A549 (cell line): ENCODE results near the gene ENTPD2. TPM values are rescaled to one million over a fixed set of nuclear protein-coding genes. Genes with fewer than 3 reads are reported as not detected.

ENCODE experiments used
- ATAC-seq, 2 experiments: fragments of 200-7000 bp in 1 of 2; fragments of >200 bp in 1 of 2; cut with Nextera tagmentation in 1 of 2; cut with Tn5 transposase in 1 of 2; 3 replicates each; pipeline versions ENCODE4 v1.8.0 to v1.9.1; 2018 to 2020; ENCODE audit warnings: mild to moderate bottlenecking in 1 of 2, moderate library complexity in 1 of 2
- CTCF ChIA-PET: fragments of 300-600 bp; sonication (Branson Sonifier 250); formaldehyde crosslinking; extraction: SDS; loops from one replicate; lab custom pipeline; 2021; ENCODE audit warnings: antibody characterized with exemption, inconsistent platforms; lab: Yijun Ruan, JAX
- POLR2A ChIA-PET: fragments of 350-600 bp; formaldehyde crosslinking; extraction: SDS; loops from one replicate; lab custom pipeline; 2021; ENCODE audit warnings: antibody characterized with exemption, inconsistent platforms; lab: Yijun Ruan, JAX
- DNase-seq, 2 experiments: peaks; one replicate each; pipeline versions ENCODE4 v3.0.0 to v3.0.0-alpha.2; 2011 to 2016; ENCODE audit warnings: low read depth in 1 of 2, low spot score in 1 of 2
- FAIRE-seq: peaks from 2 replicates; lab custom pipeline; 2011; peaks lifted over from hg19 to GRCh38; lab: Jason Lieb, UNC
- H3K27ac ChIP-seq, 2 experiments: fragments of >200 bp; sonication (Bioruptor Twin); formaldehyde crosslinking; 3 replicates each; pipeline ENCODE4 v1.5.1; 2016 to 2017
- H3K4me1 ChIP-seq: fragments of >200 bp; sonication (Bioruptor Twin); formaldehyde crosslinking; 3 replicates; pipeline ENCODE4 v1.6.1; 2016
- H3K4me2 ChIP-seq: fragments of >200 bp; sonication (Bioruptor Twin); formaldehyde crosslinking; 3 replicates; pipeline ENCODE4 v1.6.1; 2016
- H3K4me3 ChIP-seq: fragments of >200 bp; sonication (Bioruptor Twin); formaldehyde crosslinking; 3 replicates; pipeline ENCODE4 v1.5.1; 2016
- H3K9me3 ChIP-seq: fragments of >200 bp; sonication (Bioruptor Twin); formaldehyde crosslinking; 3 replicates; pipeline ENCODE4 v1.6.1; 2016
- CBX8 ChIP-seq: fragments of 200-600 bp; sonication (generic); IDR thresholded peaks from 2 replicates; pipeline ENCODE4 v1.6.1; 2016
- E2F6 ChIP-seq: IDR thresholded peaks from 2 replicates; pipeline ENCODE4 v1.6.1; 2012; ENCODE audit warnings: low read depth, borderline replicate concordance
- FOSB ChIP-seq: fragments of 250-450 bp; sonication (Bioruptor Pico); IDR thresholded peaks from 2 replicates; pipeline ENCODE4 v1.5.0; 2020; ENCODE audit warnings: mild to moderate bottlenecking, moderate library complexity
- FOSL2 ChIP-seq, 2 experiments: fragments of 450-650 bp in 1 of 2; fragments of >200 bp in 1 of 2; sonication (Bioruptor Twin) in 1 of 2; formaldehyde crosslinking; IDR thresholded peaks; 2 replicates each; pipeline versions ENCODE4 v1.5.0 to v1.6.1; 2016 to 2020; ENCODE audit warnings: mild to moderate bottlenecking in 1 of 2, moderate library complexity in 1 of 2
- HDAC2 ChIP-seq: fragments of 200-600 bp; sonication (generic); IDR thresholded peaks from 2 replicates; pipeline ENCODE4 v1.6.1; 2016
- HOXB13 ChIP-seq: fragments of 250-450 bp; sonication (Bioruptor Pico); IDR thresholded peaks from 2 replicates; pipeline ENCODE4 v1.5.0; 2020; ENCODE audit warnings: low read depth, mild to moderate bottlenecking, moderate library complexity
- JUN ChIP-seq, 2 experiments: fragments of >200 bp; sonication (Bioruptor Twin); formaldehyde crosslinking; IDR thresholded peaks; 2 replicates in 1 of 2; 3 replicates in 1 of 2; pipeline ENCODE4 v1.6.1; 2016 to 2017
- MAFK ChIP-seq: fragments of 450-650 bp; IDR thresholded peaks from 2 replicates; pipeline ENCODE4 v1.6.1; 2014; ENCODE audit not compliant: partially characterized antibody
- MAX ChIP-seq: IDR thresholded peaks from 2 replicates; pipeline ENCODE4 v1.6.1; 2012
- POLR2A ChIP-seq: IDR thresholded peaks from 2 replicates; pipeline ENCODE4 v1.6.1; 2012; ENCODE audit warnings: mild to moderate bottlenecking, low read length
- POLR2AphosphoS2 ChIP-seq: conservative IDR thresholded peaks from 2 replicates; pipeline ENCODE4 v1.6.1; 2012; ENCODE audit warnings: low read length, improper control_type of control experiment, inconsistent platforms
- RFX5 ChIP-seq: fragments of 450-650 bp; IDR thresholded peaks from 2 replicates; pipeline ENCODE4 v1.7.1; 2014; ENCODE audit warnings: antibody characterized with exemption, mild to moderate bottlenecking, moderate library complexity
- TFCP2L1 ChIP-seq: fragments of 250-450 bp; sonication (Bioruptor Pico); IDR thresholded peaks from 2 replicates; pipeline ENCODE4 v1.5.0; 2021; ENCODE audit warnings: mild to moderate bottlenecking
- ZNF302 ChIP-seq: fragments of 250-450 bp; sonication (Bioruptor Pico); IDR thresholded peaks from 2 replicates; pipeline ENCODE4 v1.9.0; 2021; ENCODE audit warnings: inconsistent platforms, mild to moderate bottlenecking, moderate library complexity
- WGBS: methylation state at CpG from one replicate; pipeline ENCODE4 v1.1.6; 2017; ENCODE audit errors: missing lambda C conversion rate; 5-methylcytosine and 5-hydroxymethylcytosine counted together
- polyA plus RNA-seq, 4 experiments: library from polyadenylated mRNA; depleted of rRNA in 3 of 4; stranded (reverse); fragments of >200 nt; fragmentation: RNase III in 1 of 4; extraction: RNeasy Plus Mini Kit Qiagen cat#74134 plus additional on column Dnase treatment in 1 of 4; gene quantifications; 2 replicates in 3 of 4; 3 replicates in 1 of 4; pipeline ENCODE4 v1.2.3, GENCODE V29; 2011 to 2017
- TF ChIP-seq, protein P1 (sequence below): fragments of 150-350 bp; IDR thresholded peaks from 2 replicates; pipeline ENCODE4 v1.6.1; 2014; ENCODE audit warnings: low read depth, mild to moderate bottlenecking, low read length
- TF ChIP-seq, protein P2 (sequence below): fragments of >200 bp; sonication (Bioruptor Twin); formaldehyde crosslinking; IDR thresholded peaks from 2 replicates; pipeline ENCODE4 v1.6.1; 2016
- TF ChIP-seq, protein P3 (sequence below): fragments of 250-450 bp; sonication (Bioruptor Pico); IDR thresholded peaks from 2 replicates; pipeline ENCODE4 v1.5.0; 2021; ENCODE audit warnings: mild to moderate bottlenecking, moderate library complexity, borderline replicate concordance
- TF ChIP-seq, protein P4 (sequence below): fragments of 250-450 bp; sonication (Bioruptor Pico); IDR thresholded peaks from 2 replicates; pipeline ENCODE4 v1.5.0; 2020; ENCODE audit warnings: low read depth, mild to moderate bottlenecking, moderate library complexity

Gene ENTPD2
- polyA plus RNA-seq, 2 of the 4 experiments (the other 2 are of a cell fraction): 0.75 to 1.2 TPM

- TF ChIP-seq CBX8 (no peak), FOSB (CRISPR knock-in tag) (no peak), JUN (IDR thresholded peaks at IDR 0.05) (no peak; a peak in 2 of 5 replicates), MAX (peak; percentile 32; the same call in 1 of the 2 replicates), RFX5 (peak; percentile 67; the same call in 1 of the 2 replicates), POLR2A (peak; percentile 29; the same call in 1 of the 2 replicates), E2F6 (peak; percentile 32; the same call in 1 of the 2 replicates)
- CTCF ChIA-PET: interaction anchor here (0.5 to 19.2 kb wide), 8 partner anchors 16 to 157 kb away, joined by 3 to 656 read pairs (median 106); partner anchors contain the start of genes ABCA2, DPP7, ENTPD2 and FUT7
- DNase-seq (peak; percentile 86 to 88), FAIRE-seq (no peak), ATAC-seq (peak; percentile 73 to 89)
- POLR2A ChIA-PET: interaction anchor here (0.7 to 3.9 kb wide), 5 partner anchors 11 to 170 kb away, joined by 4 to 18 read pairs (median 7); partner anchors contain the start of genes MAN1B1, NPDC1 and TUBB4B
- H3K27ac ChIP-seq: peak within 1 kb of the TSS; percentile 68 to 88
- peak within 1 kb of the TSS; percentile 74 for H3K4me2 ChIP-seq
- peak within 1 kb of the TSS; percentile 52 for H3K4me3 ChIP-seq
- H3K4me1 ChIP-seq: peaks cover 27% of the 10 kb centered on the region
- 1% methylated on average over 20 of the region's 74 CpGs for WGBS
- no peaks in the 10 kb centered on the region for H3K9me3 ChIP-seq
Measured at GRCh38 chr9:137070201-137070905, 16.5 kb upstream of the ENTPD2 start, which contains the start of gene SAPCD2. TSS of gene SAPCD2 (minus strand) at chr9:137070557. CDS start at chr9:137070460, 97 bp downstream.

GRCh38 chr9:137069508-137070091 is 15.7 kb upstream of the ENTPD2 start:
- H3K4me1 ChIP-seq: peaks cover 27% of the 10 kb centered on the region
- peak overlapping the region; percentile 74 for H3K4me2 ChIP-seq
- DNase-seq: no peak
- FAIRE-seq: no peak
- POLR2A ChIA-PET: interaction anchor here (0.7 to 3.9 kb wide), 5 partner anchors 11 to 171 kb away, joined by 4 to 18 read pairs (median 7); partner anchors contain the start of genes MAN1B1, NPDC1 and TUBB4B
- CTCF ChIA-PET: interaction anchor here (0.7 to 19.2 kb wide), 8 partner anchors 16 to 283 kb away, joined by 3 to 656 read pairs (median 108); partner anchors contain the start of genes ABCA2, ENTPD2, FUT7 and MAN1B1
- WGBS: 46% methylated on average over 12 of the region's 52 CpGs
- H3K9me3 ChIP-seq: no peaks in the 10 kb centered on the region
- ATAC-seq: peak in 1 of 2 experiments; percentile 40; a peak in 3 of 6 replicates
- peak overlapping the region; percentile 68 to 88 for H3K27ac ChIP-seq
- TF ChIP-seq ZNF302 (CRISPR knock-in tag) (no peak), MAFK (no peak), FOSL2 (IDR thresholded peaks at IDR 0.05) (no peak), FOSL2 (CRISPR knock-in tag; IDR thresholded peaks at IDR 0.05) (no peak), HOXB13 (no peak), HDAC2 (no peak), POLR2A (no peak), POLR2AphosphoS2 (no peak), TFCP2L1 (CRISPR knock-in tag) (no peak)
- TF ChIP-seq, protein P1, sequence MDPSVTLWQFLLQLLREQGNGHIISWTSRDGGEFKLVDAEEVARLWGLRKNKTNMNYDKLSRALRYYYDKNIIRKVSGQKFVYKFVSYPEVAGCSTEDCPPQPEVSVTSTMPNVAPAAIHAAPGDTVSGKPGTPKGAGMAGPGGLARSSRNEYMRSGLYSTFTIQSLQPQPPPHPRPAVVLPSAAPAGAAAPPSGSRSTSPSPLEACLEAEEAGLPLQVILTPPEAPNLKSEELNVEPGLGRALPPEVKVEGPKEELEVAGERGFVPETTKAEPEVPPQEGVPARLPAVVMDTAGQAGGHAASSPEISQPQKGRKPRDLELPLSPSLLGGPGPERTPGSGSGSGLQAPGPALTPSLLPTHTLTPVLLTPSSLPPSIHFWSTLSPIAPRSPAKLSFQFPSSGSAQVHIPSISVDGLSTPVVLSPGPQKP: no peak
- TF ChIP-seq, protein P2, sequence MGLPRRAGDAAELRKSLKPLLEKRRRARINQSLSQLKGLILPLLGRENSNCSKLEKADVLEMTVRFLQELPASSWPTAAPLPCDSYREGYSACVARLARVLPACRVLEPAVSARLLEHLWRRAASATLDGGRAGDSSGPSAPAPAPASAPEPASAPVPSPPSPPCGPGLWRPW: no peak
- TF ChIP-seq, protein P3, sequence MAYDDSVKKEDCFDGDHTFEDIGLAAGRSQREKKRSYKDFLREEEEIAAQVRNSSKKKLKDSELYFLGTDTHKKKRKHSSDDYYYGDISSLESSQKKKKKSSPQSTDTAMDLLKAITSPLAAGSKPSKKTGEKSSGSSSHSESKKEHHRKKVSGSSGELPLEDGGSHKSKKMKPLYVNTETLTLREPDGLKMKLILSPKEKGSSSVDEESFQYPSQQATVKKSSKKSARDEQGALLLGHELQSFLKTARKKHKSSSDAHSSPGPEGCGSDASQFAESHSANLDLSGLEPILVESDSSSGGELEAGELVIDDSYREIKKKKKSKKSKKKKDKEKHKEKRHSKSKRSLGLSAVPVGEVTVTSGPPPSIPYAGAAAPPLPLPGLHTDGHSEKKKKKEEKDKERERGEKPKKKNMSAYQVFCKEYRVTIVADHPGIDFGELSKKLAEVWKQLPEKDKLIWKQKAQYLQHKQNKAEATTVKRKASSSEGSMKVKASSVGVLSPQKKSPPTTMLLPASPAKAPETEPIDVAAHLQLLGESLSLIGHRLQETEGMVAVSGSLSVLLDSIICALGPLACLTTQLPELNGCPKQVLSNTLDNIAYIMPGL: no peak
- TF ChIP-seq, protein P4, sequence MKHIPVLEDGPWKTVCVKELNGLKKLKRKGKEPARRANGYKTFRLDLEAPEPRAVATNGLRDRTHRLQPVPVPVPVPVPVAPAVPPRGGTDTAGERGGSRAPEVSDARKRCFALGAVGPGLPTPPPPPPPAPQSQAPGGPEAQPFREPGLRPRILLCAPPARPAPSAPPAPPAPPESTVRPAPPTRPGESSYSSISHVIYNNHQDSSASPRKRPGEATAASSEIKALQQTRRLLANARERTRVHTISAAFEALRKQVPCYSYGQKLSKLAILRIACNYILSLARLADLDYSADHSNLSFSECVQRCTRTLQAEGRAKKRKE (CRISPR knock-in tag): no peak
- H3K4me3 ChIP-seq: peak overlapping the region; percentile 52
